Upper lobe of right lung (tissue), 1 donor: ENCODE measurements around the gene PTPRN2. TPM values are rescaled to one million over a fixed set of nuclear protein-coding genes. Genes with fewer than 3 reads are reported as not detected.

Source experiments
- ATAC-seq: fragments of 200-7000 bp; cut with Tn5 transposase; one replicate; pipeline ENCODE4 v1.9.1; 2020; ENCODE audit warnings: mild to moderate bottlenecking, moderate library complexity
- DNase-seq: peaks from one replicate; pipeline ENCODE4 v3.0.0-alpha.2; 2020
- H3K27ac ChIP-seq: fragments of 200-600 bp; one replicate; pipeline ENCODE4 v1.8.0; 2022
- H3K27me3 ChIP-seq: fragments of 200-600 bp; one replicate; pipeline ENCODE4 v1.8.0; 2022; ENCODE audit warnings: mild to moderate bottlenecking
- H3K36me3 ChIP-seq: fragments of 200-600 bp; one replicate; pipeline ENCODE4 v1.8.0; 2022
- H3K4me1 ChIP-seq: fragments of 200-600 bp; one replicate; pipeline ENCODE4 v1.8.0; 2022
- H3K4me3 ChIP-seq: fragments of 200-600 bp; one replicate; pipeline ENCODE4 v1.8.0; 2022; ENCODE audit warnings: mild to moderate bottlenecking
- H3K9me3 ChIP-seq: fragments of 200-600 bp; one replicate; pipeline ENCODE4 v1.8.0; 2022
- CTCF ChIP-seq: fragments of 200-600 bp; IDR thresholded peaks from one replicate; pipeline ENCODE4 v1.8.0; 2022; ENCODE audit warnings: antibody characterized with exemption
- intact Hi-C: fragments of 100-400 bp; cut with DNase I; formaldehyde crosslinking; loops from one replicate; pipeline ENCODE4 v1.11.0; 2022
- total RNA-seq: library from RNA; stranded (reverse); fragmentation: NEBNext Ultra II Directional; extraction: Animal tissue kit (Norgen Biotek cat#: 25700); gene quantifications from one replicate; pipeline ENCODE4 v1.2.1, GENCODE V29; 2021
- donor health status: DM: no; HTN: yes; CAD: no; lungs with severe emphysema.

The PTPRN2 gene
- total RNA-seq, 1 donor from 2014 or later, result 4.9 TPM

DNA sequence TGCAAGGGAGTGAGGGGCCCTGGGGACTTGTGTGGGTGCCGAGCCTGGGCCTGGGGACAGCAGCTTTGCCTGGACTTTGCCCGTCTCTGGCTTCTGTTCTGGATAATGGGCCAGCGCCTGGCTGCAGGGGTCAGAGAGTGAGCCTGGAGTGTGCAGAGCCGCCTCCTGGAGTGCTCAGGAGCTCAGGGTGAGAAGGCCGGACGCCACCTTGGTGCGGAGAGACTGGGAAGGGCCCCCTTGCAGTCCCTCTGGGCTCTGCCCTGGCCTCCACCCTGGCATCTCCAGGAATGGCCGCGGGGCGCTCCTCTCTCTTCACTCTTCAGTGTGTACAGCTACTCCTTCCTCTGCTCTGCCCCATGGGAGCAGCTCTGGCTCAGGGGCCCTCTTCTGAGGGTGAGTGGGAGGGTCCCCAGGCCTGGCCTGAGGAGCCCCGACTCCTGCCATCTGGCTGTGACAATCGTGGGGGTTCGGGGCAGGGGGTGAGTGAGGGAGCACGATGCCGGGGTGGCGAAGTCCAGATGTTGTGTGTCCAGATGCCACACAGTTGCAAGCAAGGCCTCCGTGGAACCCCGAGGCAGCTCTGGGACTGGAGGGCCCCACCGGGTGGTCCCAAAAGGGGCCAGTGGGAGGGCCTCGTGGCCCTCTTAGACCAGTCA is 1063.7 kb downstream of the PTPRN2 start:
- no peaks in the 10 kb centered on the region for H3K9me3 ChIP-seq
- no peak for TF ChIP-seq CTCF
- ATAC-seq (no peak), DNase-seq (peak; percentile 55)
- intact Hi-C loops, result no loop called here
- H3K4me1 ChIP-seq, result no peaks in the 10 kb centered on the region
- no peaks in the 10 kb centered on the region for H3K36me3 ChIP-seq
- H3K4me3 ChIP-seq, result no peak overlapping the region
- H3K27ac ChIP-seq, result no peak overlapping the region
- no peaks in the 10 kb centered on the region for H3K27me3 ChIP-seq

DNA sequence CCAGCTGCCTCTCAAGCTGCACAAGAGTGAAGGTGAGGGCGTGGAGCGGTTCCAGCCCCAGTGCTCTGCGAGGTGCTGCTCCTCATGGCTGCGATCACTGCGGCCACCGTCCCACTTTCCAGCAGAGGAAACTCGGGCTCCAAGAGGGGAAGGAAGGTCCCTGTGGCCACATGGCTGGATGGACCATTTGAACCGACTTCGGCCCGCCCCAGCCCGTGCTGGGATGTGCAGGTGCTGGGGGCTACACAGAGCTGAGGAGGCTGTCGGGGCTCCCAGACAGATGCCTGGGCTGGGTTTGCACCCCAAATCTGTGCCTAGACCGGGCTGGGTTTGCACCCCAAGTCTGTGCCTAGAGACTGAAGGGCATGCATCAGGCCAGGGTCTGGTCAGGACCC is 1064.3 kb downstream of the PTPRN2 start:
- intact Hi-C loops, result no loop called here
- ATAC-seq, result no peak
- H3K27me3 ChIP-seq, result no peaks in the 10 kb centered on the region
- H3K4me3 ChIP-seq, result no peak overlapping the region
- no peak overlapping the region for H3K27ac ChIP-seq
- no peak for TF ChIP-seq CTCF
- H3K36me3 ChIP-seq, result no peaks in the 10 kb centered on the region
- H3K4me1 ChIP-seq, result no peaks in the 10 kb centered on the region
- H3K9me3 ChIP-seq, result no peaks in the 10 kb centered on the region
- peak; percentile 54 for DNase-seq

- TF ChIP-seq CTCF, result no peak
- DNase-seq (peak; percentile 47), ATAC-seq (no peak)
- Histone ChIP-seq H3K4me3 (no peak overlapping the region), H3K27ac (no peak overlapping the region), H3K4me1 (no peaks in the 10 kb centered on the region), H3K9me3 (no peaks in the 10 kb centered on the region), H3K36me3 (no peaks in the 10 kb centered on the region), H3K27me3 (no peaks in the 10 kb centered on the region)
- intact Hi-C loops, result no loop called here
Observed at GRCh38 chr7:157522954-157523353, 1064.7 kb downstream of the PTPRN2 start.

- Histone ChIP-seq H3K36me3 (no peaks in the 10 kb centered on the region), H3K27ac (no peak overlapping the region), H3K9me3 (no peaks in the 10 kb centered on the region), H3K4me1 (no peaks in the 10 kb centered on the region), H3K4me3 (no peak overlapping the region), H3K27me3 (no peaks in the 10 kb centered on the region)
- ATAC-seq (no peak), DNase-seq (peak; percentile 57)
- intact Hi-C loops, result no loop called here
- TF ChIP-seq CTCF, result no peak
Observed at GRCh38 chr7:157522189-157522588, 1065.4 kb downstream of the PTPRN2 start.

DNA sequence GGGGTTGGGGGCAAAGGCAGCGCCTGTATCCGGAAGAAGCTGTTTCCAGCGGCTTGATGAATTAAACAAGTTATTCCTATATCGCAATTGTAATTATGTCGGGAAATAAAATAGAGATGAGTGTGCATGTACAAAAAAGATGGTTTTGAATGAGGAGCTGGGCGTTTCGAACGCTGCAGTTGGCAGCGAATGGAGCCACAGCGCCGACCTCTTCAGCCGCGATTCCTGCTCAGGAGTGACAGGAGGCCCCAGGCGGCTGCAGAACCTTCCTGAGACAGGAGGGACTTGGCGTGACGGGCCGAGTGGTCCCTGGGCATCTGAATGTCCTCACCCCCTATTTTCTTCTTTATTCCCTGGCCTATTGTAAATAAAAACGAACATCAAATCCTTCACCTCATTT is 1065.9 kb downstream of the PTPRN2 start:
- no peak for TF ChIP-seq CTCF
- intact Hi-C loops, result no loop called here
- H3K27me3 ChIP-seq, result peaks cover 3% of the 10 kb centered on the region
- no peaks in the 10 kb centered on the region for H3K9me3 ChIP-seq
- no peak for ATAC-seq
- H3K4me3 ChIP-seq, result no peak overlapping the region
- H3K27ac ChIP-seq, result no peak overlapping the region
- no peaks in the 10 kb centered on the region for H3K36me3 ChIP-seq
- peak; percentile 40 for DNase-seq
- no peaks in the 10 kb centered on the region for H3K4me1 ChIP-seq
